ENCODE measurements around the gene SLC27A1.
"Not testable (repeated sequence)": the region's sequence is repeated elsewhere in the genome, so short reads cannot be mapped to it uniquely, and the experiment has no call there.

The SLC27A1 gene

DNA sequence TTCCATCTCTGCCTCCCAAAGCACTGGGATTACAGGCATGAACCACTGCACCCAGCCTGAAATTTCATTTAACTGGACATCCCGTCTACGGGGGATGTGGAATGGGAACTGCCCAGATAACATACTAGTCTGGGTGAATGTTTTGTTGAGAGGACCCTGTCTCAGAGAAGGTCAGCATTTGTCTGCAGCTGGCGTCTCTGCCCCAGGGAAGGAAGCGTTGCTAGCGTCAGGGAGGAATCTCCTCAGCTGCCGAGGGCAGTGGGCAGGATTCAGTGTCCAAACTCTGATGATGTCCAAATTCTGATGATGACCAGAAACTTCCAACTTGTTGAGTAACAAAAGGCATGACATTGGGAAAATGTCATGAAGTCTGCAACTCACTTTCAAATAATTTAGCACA lies 12.7 kb upstream of the SLC27A1 start:
- DNase-seq, result no peak

DNA sequence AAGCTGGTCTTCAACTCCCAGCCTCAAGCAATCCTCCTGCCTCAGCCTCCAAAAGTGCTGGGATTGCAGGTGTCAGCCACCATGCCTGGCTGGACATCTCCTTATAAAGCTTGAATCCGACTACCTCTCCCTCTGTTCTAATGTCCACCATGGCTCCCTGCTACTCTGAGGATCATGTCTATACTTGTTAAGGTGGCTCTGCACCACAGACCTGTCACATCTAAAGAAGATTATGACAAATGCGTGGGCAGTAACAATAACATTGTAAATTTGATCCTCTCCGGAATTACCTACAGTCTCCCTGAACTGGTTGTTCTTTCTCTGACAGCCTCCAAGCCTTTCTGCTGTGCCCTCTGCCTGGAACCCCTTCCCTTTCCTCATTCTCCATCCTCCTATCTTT lies 11.4 kb upstream of the SLC27A1 start:
- DNase-seq, result no peak

DNA sequence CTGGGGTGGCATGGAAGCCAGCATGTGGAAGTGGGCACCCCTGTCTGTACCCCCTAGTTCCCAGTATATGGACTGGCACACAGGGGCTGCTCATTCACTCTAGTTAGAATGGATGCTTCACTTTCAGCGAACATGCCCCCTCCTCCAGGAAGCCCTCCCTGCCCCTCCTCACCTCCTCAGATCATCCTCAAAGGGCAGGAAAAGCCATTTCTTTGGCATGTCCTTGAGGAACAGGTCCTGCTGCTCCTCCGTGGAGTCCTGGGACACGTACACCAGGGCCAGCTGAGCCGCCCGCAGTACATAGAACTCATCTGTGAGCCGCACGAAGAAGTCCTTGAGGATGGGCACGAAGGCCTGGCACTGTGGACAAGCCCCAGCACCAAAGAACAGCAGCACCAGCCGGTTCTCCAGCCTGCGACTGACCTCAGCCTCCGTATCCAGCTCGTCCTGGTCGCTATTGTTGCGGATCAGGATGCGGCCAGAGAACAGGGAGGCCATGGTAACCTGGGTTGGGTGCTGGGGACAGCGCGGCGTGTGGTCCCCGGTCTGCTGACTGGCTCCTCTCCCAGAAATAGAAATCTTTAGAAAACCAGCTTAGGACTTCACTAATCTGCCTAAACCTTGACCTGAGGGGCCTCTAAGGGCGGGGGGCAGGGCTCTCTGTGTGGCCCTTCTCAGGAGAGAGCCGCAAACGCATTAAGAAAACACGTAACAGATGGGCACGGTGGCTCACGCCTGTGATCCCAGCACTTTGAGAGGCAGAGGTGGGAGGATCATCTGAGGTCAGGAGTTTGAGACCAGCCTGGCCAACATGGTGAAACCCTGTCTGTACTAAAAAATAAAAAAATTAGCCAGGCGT lies 9.7 kb upstream of the SLC27A1 start, which contains the start of gene NXNL1:
TSS of gene NXNL1 (minus strand) at position 555 of the 859 bp plus-strand sequence. CDS start at position 498, 57 bp downstream.
- DNase-seq, result no peak

DNA sequence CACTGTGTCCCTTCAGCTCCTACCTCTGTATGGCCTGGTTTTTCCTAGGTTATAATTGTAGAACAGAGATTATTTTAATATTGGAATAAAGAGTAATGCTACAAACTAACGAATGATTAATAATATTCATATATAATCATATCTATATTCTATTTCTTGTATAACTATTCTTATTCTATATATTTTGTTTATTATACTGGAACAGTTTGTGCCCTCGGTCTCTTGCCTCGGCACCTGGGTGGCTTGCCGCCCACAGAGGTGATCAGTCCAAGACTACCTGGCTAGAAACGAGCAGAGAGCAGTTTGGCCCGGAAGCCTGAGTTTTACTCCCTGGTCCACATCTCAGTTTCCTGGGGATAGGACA lies 3.9 kb upstream of the SLC27A1 start:
- no peak for DNase-seq

DNA sequence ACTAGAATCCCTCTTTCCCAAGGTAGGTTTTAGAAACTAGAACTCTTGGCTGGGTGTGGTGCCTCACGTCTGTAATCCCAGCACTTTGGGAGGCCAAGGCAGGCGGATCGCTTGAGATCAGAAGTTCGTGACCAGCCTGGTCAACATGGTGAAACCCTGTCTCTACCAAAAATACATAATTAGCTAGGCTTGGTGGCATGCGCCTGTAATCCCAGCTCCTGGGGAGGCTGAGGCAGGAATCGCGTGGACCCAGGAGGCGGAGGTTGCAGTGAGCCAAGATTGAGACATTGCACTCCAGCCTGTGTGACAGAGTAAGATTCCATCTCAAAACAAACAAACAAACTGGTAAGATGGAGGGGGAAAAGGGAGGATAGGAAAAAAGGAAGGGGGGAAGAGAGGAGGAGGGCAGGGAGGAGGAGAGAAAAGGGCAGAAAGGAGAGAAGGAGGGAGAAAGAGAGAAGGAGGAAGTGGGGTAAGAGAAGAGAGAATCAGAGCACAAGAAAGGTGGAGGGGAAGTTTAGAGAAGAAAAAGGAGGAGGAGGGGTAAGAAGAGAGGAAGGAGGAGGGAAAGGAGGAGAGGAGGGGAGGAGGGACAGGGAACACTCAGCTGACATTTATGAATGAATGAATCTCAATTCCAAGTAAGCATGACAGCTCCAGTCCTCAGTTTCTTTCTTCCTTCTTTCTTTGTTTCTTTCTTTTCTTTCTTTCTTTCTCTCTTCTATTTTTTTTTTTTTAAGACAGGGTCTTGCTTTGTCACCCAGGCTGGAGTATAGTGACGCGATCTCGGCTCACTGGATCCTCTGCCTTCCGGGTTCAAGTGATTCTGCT lies 2.6 kb upstream of the SLC27A1 start:
- DNase-seq, result no peak

DNA sequence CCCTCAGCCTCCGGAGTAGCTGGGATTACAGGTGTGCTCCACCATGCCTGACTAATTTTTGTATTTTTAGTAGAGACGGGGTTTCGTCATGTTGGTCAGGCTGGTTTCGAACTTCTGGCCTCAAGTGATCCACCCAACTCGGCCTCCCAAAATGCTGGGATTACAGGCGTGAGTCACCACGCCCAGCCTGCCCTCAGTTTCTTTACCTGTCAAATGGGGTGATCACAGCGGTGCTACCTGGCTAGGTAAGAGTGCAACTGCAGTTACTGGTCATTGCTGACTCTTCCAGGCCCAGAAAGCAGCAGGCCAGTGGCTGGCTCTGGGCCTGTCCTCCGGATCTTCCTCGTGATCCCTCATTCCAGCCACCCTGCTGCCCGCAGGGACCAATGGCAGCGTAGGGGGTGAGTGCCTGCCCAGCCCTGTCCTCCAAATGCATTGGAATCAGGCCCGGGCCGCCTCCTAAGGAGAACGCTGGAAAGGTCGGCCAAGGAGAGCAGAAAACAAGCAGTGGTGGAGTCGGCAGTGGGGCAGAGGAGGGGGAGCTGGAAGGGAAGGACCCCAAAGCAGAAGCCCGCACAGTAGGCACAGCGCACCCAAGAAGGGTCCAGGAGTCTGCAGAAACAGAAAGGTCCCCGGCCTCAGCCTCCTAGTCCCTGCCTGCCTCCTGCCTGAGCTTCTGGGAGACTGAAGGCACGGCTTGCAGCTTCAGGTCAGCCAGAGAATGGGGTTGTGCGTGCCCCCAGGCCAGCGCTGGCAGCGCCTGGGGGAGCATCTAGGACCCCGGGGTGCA lies 1.8 kb upstream of the SLC27A1 start:
- no peak for DNase-seq

DNA sequence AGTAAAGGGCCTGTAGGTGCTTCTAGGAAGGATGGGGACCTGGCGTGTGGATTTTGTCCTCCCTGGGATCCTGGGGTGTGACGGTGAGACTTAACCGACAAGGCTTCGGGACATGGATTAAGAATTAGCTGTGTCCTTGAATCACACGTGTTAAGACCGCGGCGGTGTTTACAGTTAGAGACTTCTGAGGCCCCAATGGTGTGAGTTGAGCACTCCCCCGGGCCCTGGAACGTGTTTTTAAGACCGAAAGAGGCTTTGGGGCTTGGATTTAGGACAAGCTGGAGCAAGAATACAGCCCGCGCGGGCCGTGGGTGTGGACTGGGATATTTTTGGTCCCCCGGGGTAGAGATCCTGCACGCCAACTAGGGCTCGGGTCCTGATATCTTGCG lies 1.2 kb upstream of the SLC27A1 start:
- no peak for DNase-seq

DNA sequence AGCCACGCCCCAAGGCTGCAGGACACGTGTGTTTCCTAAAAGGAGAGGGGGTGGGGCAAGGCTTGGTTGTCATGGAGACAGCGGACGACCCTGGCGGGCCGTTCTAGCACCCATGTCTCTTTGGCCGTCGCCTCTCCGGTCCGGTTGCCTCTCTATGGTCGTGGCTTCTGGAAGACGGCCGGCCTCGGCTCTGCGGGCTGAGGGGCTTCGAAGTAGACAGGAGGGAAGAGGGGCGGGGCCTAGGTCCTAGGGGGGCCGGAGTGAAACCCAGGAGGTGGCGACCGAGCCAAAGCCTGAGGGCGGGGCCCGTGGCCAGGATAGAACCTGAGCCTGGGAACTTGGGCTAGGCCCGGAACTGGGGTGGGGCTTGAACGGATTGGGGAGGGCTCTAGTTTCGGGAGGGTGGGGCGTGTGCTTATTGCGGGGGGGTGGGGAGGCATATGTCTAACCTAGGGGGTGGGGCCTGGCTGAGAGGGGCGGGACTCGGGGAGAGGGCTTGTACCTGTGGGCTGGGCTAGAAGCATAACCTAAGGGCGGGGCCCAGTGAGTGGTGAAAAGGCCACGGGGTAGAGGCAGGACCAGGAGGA lies 750 bp upstream of the SLC27A1 start:
- no peak for DNase-seq

DNA sequence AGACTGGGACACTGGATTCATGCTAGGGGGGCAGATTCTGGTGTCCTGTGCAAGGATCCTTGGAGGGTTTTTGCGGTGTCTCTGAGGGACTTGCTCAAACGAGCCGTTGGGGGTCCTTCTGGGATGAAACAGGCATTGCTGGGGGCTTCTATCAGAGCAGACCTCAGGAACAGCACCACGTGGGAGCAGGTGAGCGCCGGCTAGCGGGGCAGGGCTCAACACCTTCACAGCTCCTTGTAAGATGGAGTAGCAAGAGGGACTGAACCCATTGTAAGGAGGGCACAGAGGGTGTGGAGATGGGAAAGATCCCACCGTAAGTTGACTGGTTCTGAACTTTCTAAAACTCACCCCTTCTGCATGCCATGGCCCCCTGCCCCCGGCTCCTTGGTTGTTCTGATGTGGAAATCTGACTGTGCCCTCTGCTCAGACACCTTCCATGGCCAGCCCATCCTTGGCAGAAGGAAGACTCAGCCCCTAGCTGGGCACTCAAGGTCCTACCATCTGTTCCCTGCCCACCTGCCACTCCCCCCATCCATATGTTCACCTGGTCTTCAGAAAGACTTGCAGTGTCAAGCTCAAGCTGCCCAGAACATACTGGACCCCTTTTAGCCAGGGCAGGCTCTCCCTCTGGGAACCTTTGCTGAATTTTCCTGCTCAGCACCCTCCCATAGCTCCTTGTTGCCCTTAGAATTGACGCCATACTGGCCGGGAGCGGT lies 1.2 kb downstream of the SLC27A1 start:
- DNase-seq, result no peak

DNA sequence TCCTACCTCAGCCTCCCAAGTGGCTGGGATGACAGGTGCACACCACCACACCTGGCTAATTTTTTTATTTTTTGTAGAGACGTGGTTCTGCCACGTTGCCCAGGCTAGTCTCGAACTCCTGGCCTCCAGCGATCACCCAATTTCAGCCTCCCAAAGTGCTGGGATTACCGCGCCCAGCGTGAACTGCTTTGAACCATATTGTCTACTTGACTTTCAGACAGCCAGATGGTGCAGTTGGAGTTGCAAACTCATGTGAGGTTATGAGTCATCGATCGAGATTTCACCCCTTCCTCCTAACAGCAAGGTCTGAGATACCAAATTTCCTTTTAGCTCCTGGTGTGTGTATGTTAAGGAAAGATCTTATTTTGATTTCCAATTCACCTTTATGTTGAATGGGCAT lies 2.7 kb downstream of the SLC27A1 start:
- no peak for DNase-seq

DNA sequence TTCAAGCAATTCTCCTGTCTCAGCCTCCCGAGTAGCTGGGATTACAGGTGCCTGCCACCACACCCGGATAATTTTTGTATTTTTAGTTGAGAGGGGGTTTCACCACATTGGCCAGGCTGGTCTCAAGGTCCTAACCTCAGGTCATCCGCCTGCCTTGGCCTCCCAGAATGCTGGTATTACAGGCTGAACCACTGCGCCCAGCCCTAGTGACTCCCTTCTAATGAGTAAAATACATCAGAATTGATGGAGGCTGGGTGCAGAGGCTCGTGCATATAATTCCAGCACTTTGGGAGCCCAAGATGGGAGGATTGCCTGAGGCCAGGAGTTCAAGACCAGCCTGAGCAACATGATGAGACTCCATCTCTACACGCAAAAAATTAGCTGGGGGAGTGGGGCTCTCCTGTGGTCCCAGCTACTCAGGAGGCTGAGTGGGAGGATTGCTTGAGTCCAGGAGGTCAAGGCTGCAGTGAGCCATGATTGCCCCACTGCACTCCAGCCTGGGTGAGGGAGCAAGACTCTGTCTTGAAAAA lies 4.8 kb downstream of the SLC27A1 start:
- not testable (repeated sequence) for DNase-seq

DNA sequence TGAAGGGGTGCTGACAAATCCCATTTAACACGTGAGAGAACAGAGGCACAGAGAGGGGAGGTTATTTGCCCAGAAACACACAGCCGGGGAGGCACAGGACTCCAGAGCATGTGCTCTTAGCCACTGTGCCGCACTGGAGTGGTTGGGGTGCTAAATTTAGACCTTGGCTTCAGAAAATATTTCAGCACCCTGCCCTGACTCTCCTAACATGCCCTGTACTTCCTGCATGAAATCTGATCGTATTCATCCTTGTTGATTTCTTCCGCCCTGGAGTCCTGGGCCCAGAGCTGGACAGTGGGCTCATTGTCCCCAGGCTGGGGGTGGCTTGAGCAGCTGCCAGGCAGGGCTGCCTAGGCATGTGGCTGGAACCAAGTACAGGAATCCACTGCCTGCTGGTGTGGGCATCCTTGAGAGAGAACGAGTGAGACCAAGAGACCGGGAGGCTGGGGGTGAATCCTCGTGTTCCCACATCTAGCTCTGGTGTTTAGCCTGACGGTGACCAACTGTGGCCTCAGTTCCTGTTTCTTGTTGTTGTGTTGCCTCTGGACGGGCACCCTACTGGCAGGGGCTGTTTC lies 5.3 kb downstream of the SLC27A1 start:
- no peak for DNase-seq

DNA sequence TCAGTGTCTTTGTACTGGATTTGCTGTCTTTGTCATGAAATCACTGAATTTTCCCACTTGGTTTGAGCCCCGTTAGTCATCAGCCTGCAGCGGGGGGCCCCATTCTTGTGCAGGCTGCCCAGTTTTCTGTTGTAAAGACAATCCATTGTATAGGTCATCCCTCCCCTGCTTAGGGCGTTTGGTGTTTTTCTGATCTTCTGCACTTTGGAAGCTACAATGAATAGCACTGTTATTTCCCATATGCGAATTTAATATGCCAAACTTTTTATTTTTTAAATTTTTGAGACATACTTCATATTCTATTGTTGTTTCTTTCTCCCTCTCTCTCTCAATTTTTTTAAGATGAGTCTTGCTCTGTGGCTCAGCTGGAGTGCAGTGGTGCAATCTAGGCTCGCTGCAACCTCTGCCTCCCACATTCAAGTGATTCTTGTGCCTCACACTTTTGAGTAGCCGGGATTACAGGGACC lies 9.0 kb downstream of the SLC27A1 start:
- no peak for DNase-seq

DNA sequence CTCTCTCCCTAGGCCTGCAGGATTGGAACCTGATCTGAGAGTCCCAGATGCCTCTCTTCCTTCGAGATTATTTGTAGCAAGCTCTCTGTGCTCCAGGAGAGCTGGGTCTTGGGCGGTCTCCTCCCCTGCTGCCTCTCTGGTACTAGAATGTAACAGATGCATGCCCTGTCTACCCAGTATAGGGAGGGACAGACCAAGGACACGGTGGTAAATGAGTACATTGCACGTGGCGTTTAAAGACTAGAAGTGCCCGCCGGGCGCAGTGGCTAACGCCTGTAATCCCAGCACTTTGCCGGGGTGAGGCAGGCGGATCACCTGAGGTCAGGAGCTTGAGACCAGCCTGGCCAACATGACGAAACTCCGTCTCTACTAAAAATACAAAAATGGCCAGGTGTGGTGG lies 11.7 kb downstream of the SLC27A1 start:
- no peak for DNase-seq

DNA sequence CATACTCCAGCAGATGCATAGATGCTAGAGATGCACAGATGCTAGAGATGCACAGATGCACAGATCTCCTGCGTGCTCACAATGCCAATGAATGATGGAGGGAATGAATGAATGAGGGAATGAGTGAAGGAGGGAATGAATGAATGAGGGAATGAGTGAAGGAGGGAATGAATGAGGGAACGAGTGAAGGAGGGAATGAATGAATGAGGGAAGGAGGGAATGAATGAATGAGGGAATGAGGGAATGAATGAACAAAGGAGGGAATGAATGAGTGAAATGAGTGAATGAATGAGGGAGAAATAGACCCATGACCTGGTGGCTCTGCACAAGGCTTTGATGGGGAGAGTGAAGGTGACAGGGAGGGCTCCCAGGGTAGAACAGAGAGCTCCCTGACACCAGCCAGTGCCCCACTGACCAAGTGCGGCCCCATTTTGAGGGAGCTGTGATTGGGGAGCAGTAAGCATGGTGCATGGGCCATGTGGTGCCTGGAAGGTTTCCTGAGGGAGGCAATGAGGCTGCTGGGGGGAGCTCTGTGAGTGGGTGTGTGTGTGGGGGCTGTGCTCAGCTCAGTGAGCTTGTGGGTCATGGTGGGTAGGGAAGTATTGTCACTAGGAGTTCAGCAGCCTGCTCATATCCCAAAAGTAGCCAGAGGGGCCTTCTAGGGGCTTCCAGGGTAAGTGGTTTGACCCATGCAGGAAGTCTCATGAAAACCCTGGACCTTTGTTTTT lies 12.7 kb downstream of the SLC27A1 start:
- DNase-seq, result no peak

DNA sequence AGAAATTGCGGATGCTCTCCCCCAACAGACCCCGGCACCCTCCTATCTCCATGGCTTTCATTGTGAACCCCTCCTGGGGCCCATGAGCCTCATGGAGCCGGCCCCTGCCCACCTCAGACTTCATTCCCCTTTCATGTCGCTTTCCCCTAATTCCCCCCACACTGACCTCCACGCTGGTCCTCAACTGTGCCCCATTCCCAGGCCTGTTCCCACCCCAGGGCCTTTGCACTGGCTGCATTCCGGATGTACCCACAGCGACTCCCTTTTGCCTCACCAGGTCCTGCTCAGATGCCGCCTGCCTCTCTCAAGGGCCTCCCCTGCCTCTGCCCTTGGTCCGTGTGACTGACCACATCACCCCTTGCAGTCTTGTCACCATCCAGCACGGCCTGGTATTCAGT lies 13.3 kb downstream of the SLC27A1 start:
- no peak for DNase-seq

DNA sequence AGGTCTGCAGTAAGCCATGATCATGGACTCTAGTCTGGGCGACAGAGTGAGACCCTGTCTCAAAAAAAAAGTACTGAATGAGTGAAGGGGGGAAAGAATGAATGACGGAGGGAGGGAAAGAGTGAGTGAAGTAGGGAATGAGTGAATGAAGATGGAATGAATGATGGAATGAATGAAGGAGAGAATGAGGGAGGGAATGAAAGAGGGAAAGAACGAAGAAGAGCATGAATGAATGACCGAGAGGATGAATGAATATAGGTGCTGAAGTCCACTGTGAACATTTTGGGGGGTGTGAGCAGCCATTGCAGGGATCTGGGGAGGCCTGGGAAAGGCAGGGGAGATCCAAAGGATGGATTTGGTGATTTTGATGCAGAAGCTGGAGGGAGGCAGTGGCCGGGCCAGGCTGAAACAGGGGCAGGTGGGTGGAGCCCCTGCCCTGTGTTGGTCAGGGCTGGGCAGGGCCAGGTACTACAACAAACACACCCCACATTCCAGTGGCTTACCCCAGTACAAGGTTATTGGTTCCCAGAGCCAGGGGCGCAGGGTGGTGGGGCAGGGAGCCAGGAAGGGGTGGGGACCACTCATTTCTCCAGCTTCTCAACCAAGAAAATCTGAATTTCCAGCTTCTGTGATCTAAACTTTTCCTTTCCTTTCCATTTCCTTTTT lies 14.3 kb downstream of the SLC27A1 start:
- no peak for DNase-seq

DNA sequence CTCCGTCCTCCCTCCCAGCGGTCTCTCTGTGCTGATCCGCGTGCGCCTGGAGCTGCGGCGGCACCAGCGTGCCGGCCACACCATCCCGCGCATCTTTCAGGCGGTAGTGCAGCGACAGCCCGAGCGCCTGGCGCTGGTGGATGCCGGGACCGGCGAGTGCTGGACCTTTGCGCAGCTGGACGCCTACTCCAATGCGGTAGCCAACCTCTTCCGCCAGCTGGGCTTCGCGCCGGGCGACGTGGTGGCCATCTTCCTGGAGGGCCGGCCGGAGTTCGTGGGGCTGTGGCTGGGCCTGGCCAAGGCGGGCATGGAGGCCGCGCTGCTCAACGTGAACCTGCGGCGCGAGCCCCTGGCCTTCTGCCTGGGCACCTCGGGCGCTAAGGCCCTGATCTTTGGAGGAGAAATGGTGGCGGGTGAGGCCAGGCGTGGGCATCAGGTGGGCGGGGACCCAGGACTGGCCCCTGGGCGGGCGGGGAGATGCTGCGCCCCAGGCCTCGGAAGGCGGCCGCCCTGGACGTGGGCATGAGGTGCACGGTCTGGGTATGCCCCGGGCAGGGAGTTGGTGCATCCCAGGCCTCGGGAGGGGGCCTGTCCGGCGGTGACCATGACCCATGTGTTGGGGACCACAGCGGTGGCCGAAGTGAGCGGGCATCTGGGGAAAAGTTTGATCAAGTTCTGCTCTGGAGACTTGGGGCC lies 16.4 kb downstream of the SLC27A1 start:
- DNase-seq, result no peak

DNA sequence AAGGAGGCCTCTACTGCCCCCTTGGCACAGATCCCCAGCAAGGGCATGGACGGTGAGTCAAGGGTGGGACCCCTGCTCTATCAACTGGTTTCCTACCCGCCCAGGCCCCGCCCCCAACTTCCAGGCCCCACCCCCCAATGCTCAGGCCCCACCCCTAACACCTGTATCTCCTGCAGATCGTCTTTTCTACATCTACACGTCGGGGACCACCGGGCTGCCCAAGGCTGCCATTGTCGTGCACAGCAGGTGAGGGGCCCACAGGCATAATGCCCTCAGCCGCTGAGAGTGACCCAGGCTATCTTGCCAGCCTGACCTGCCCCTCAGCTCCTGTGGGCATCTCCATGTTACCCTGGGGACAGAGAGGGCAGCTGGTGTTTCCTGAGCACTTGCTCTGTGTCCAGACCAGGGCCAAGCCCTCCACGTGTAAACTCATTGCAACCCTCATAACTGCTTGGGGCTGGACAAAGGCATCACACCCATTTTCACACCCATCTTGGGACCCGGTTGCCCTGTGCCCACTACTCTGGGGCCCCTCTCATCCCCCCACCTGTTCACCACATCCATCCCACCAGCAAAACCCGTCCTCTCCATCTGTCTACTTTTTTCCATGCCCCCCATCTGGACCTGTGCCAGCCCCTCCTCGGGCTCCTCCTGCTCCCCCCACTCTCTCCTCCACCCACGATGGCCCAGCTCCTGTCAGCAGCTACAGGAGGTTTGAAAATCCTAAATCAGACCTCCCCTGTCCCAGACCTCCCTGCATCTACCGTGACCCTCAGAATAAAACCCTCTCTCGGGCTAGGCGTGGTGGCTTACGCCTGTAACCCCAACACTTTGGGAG lies 17.2 kb downstream of the SLC27A1 start:
- no peak for DNase-seq

All from NCI-H1417 treated with DMSO at 0.1 percent for 48 hours (cell line).